Gastroesophageal sphincter (tissue), 3 donors: ENCODE data around the gene LRRC74A.

Source experiments
- POLR2A ChIP-seq, 2 donors: fragments of 450-650 bp; IDR thresholded peaks; one replicate each; pipeline ENCODE4 v1.6.1; 2017; ENCODE audit warnings: antibody characterized with exemption in 2 of 2, mild to moderate bottlenecking in 2 of 2, moderate library complexity in 1 of 2
- POLR2AphosphoS5 ChIP-seq: sonication (generic); formaldehyde crosslinking; IDR thresholded peaks from one replicate; pipeline ENCODE4 v1.6.1; 2017; ENCODE audit warnings: antibody characterized with exemption
- TF ChIP-seq, protein P1 (sequence below), 4 experiments: fragments of 200-600 bp in 2 of 4; fragments of 450-650 bp in 2 of 4; sonication (generic) in 1 of 4; IDR thresholded peaks; one replicate each; pipeline ENCODE4 v1.5.1; 2017 to 2019; ENCODE audit warnings: antibody characterized with exemption in 4 of 4, mild to moderate bottlenecking in 2 of 4, moderate library complexity in 2 of 4

DNA sequence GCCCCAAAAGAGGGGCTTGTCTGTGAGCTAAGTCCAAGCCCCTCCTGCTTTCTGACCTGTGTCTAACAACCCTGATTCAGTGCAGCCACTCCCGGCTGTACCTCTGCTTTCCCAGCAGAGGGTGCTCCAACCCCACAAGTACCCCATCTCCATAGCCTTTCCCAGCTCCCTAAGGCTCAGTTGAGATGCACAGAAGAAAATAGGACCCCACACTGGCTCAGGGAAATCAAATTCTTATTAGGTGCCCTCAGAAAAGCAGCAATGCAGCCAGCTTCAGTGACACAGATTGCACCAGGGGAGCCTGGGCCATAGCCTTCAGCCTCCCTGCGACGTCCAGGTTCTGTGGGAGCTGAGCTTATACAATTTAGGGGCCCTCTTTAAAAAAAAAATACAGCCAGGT lies 49.9 kb downstream of the LRRC74A start:
- TF ChIP-seq, protein P1, sequence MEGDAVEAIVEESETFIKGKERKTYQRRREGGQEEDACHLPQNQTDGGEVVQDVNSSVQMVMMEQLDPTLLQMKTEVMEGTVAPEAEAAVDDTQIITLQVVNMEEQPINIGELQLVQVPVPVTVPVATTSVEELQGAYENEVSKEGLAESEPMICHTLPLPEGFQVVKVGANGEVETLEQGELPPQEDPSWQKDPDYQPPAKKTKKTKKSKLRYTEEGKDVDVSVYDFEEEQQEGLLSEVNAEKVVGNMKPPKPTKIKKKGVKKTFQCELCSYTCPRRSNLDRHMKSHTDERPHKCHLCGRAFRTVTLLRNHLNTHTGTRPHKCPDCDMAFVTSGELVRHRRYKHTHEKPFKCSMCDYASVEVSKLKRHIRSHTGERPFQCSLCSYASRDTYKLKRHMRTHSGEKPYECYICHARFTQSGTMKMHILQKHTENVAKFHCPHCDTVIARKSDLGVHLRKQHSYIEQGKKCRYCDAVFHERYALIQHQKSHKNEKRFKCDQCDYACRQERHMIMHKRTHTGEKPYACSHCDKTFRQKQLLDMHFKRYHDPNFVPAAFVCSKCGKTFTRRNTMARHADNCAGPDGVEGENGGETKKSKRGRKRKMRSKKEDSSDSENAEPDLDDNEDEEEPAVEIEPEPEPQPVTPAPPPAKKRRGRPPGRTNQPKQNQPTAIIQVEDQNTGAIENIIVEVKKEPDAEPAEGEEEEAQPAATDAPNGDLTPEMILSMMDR (IDR thresholded peaks at IDR 0.05): peak in 3 of 4 experiments; percentile 92 to 96 (median 94)
- TF ChIP-seq POLR2AphosphoS5 (no peak), POLR2A (IDR thresholded peaks at IDR 0.05) (no peak)
